GM12874 (cell line): ENCODE data around the gene CIAO2A.

Source experiments
- CTCF ChIP-seq: IDR thresholded peaks from 2 replicates; pipeline ENCODE4 v1.5.1; 2011; ENCODE audit warnings: low read depth, mild to moderate bottlenecking, control low read depth, low read length, moderate library complexity; ENCODE audit not compliant: insufficient read depth

The CIAO2A gene

DNA sequence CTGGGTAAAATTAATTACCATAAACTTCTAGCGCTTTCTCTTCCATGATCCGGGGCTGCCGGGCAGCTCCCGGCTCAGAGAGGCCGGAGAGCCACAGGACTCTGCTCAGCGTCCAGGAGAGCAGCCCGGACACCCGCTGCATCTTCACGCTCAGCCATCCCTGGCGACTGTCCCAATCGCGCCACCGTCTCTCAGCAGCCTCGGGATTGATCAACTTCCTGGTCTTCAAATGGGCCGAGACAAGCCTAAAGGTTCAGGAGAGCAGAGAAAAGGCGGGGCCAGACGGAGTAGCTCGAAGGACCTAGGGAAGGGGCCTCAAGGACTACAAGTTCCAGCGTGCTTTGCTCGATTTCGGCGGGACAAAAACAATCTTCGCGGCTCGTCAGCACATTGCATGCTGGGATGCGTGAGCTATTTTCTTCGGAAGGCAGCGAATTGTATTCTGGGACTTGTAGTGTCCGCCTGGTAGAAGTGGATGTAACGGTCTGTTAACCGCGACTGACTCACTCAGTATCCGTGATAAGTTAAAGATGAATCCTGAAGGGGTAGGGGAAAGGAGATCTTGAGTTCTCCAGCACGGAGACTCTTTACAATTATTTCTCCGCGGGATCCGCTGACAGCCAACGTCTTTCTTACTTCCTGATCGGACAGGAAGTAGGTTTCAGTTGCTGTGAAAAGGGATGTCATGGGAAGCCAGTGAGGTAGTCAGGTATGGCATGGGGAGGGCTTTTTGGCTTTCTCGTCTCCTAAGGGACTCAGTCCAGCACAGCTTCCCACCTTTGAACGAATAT, at the start of gene CIAO2A:
Gene CIAO2A, minus strand, starts transcription at position 212 of the 791 bp plus-strand sequence. Its CDS starts 70 bp downstream, at position 142.
- no peak for TF ChIP-seq CTCF

DNA sequence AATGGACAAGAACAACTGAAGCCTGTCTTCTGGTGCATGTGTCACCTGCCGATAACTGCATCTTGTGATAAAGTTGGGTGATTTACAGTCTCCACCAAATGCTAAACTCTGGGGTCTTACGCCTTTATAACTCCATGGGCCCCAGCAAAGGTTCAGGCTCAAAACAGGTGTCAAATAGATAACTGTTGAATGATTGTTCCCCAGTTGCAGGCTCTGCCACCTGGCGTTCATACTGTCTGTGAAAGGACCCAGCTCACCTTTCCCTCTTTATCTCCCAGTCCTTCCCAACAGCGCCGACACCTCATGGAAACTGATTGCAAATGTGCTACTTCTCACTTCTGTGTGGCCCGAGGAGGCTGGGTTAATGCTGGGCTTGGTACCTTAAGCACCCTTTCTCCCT, 49.6 kb upstream of the CIAO2A start:
- TF ChIP-seq CTCF: no peak

DNA sequence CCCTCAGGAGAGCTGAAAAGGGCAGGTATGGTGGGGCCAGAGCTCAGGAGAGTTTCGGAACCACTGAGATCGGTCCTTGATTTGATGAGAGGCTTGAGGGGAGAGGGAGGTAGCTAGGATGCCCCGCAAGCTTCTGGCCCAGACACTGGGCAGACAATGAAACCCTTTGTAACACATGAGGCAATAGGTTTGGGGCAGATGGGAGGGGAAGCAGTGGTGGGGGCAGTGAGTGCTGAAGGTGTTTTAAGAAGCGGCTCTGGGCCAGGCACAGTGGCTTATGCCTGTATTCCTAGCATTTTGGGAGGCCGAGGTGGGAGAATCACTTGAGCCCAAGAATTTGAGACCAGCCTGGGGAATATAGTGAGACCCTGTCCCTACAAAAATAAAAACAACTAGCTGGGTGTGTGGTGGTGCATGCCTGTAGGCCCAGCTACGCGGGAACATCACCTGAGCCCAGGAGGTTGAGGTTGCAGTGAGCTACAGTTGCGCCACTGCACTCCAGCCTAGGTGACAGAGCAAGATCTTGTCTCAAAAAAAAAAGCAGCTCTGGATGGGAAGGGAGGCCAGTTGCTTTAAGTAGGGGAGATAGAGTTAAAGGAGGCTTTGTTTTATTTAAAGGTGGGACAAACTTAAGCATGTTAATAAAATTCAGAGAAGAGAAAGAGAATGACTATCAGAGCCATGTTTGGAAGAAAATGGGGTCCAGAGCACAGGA, 48.3 kb upstream of the CIAO2A start:
- TF ChIP-seq CTCF: no peak

- TF ChIP-seq CTCF: no peak
These were observed 44.8 kb upstream of the CIAO2A start for GRCh38 chr15:64138331-64138941.

DNA sequence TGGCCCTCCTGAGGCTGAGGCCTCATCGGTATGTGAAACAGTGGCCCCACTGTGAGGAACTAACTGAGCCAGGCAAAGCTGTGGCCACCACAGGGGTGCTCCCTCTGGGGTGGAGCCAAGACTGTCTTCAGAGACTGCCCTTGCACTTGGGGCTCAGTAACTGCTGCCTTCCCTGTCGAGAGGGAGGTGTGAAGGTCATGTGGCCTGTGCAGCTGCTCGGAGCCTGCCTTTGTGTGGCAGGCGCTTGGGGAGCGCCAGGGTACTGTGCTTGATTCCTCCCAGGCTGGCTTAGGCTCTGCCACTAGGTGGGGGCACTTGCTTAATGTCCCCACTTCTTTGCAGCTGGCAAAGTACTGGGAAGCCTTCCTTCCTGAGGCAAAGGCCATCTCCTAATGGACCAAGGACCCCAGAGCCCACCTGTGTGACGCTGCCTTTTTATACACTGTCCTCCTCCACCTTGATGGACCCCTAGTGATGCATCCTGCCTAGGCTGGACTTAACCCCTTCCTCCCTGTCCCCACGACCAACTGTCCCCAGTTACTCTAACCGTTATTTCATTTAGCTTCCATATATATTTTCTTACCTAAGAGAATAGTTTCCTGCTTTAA, 43.7 kb upstream of the CIAO2A start:
- 0 out of 2 replicates have a peak, but pooled peaks have one; percentile 18 for TF ChIP-seq CTCF

- no peak for TF ChIP-seq CTCF
These were observed 42.7 kb upstream of the CIAO2A start for GRCh38 chr15:64136347-64136746.

- no peak for TF ChIP-seq CTCF
These were observed 40.7 kb upstream of the CIAO2A start for GRCh38 chr15:64134345-64134829.
